Fibroblast of pulmonary artery (primary cell): Measurements from ENCODE around the gene SHE.

Source experiments
- DNase-seq: peaks from one replicate; pipeline ENCODE4 v3.0.0-alpha.2; 2010; ENCODE audit warnings: low read depth
- H3K4me3 ChIP-seq: replicated peaks from 2 replicates; pipeline ENCODE4 v1.5.1; 2011; ENCODE audit warnings: low read depth, mild to moderate bottlenecking, control low read depth, low read length, moderate library complexity
- CTCF ChIP-seq: IDR thresholded peaks from 2 replicates; pipeline ENCODE4 v1.5.1; 2011; ENCODE audit warnings: mild to moderate bottlenecking, control low read depth, low read length, inconsistent platforms; ENCODE audit errors: missing control alignments

The SHE gene

GRCh38 chr1:154514066-154514553, 11.9 kb upstream of the SHE start:
- TF ChIP-seq CTCF = no peak
- no peak for DNase-seq
- H3K4me3 ChIP-seq = no peak overlapping the region

GRCh38 chr1:154512760-154513159, 10.5 kb upstream of the SHE start:
- no peak overlapping the region for H3K4me3 ChIP-seq
- no peak for DNase-seq
- TF ChIP-seq CTCF = no peak

GRCh38 chr1:154503898-154504297, 1.7 kb upstream of the SHE start:
- DNase-seq = no peak
- TF ChIP-seq CTCF = no peak
- H3K4me3 ChIP-seq = no peak overlapping the region

- H3K4me3 ChIP-seq = no peak overlapping the region
- DNase-seq = no peak
- TF ChIP-seq CTCF = no peak
Observed at GRCh38 chr1:154502744-154503115, 518 bp upstream of the SHE start.

GRCh38 chr1:154501423-154502065, 668 bp downstream of the SHE start:
- H3K4me3 ChIP-seq = peak overlapping the region; percentile 39
- DNase-seq = peak; percentile 22
- TF ChIP-seq CTCF = no peak

- DNase-seq = no peak
- no peak overlapping the region for H3K4me3 ChIP-seq
- TF ChIP-seq CTCF = no peak
Observed at GRCh38 chr1:154500533-154500932, 1.7 kb downstream of the SHE start.

- DNase-seq = no peak
- no peak for TF ChIP-seq CTCF
- H3K4me3 ChIP-seq = no peak overlapping the region
Observed at GRCh38 chr1:154499446-154499845, 2.8 kb downstream of the SHE start.
